HL-60 (cell line): ENCODE measurements around the gene HES6.

ENCODE experiments used
- DNase-seq, 2 experiments: peaks; one replicate each; pipeline ENCODE4 v3.0.0-alpha.2; 2010 to 2020; ENCODE audit warnings: low read depth in 1 of 2, low spot score in 1 of 2
- H3K27ac ChIP-seq: fragments of 250-450 bp; sonication (Bioruptor Pico); replicated peaks from 2 replicates; pipeline ENCODE4 v1.5.1; 2020; ENCODE audit warnings: mild to moderate bottlenecking, moderate library complexity
- H3K27me3 ChIP-seq: fragments of 250-450 bp; sonication (Bioruptor Pico); 2 replicates; pipeline ENCODE4 v1.5.1; 2021; ENCODE audit warnings: mild to moderate bottlenecking, moderate library complexity; ENCODE audit not compliant: insufficient read depth, poor library complexity, severe bottlenecking
- H3K4me3 ChIP-seq: replicated peaks from 2 replicates; pipeline ENCODE4 v1.5.1; 2011; ENCODE audit warnings: mild to moderate bottlenecking, control low read depth, low read length; ENCODE audit not compliant: insufficient read depth
- CTCF ChIP-seq: IDR thresholded peaks from one replicate; pipeline ENCODE4 v1.5.1; 2011; ENCODE audit warnings: low read length, control low read depth, inconsistent platforms; ENCODE audit not compliant: insufficient read depth
- GABPA ChIP-seq: IDR thresholded peaks from 2 replicates; pipeline ENCODE4 v1.6.1; 2012; ENCODE audit warnings: low read depth
- POLR2AphosphoS5 ChIP-seq: IDR thresholded peaks from 2 replicates; pipeline ENCODE4 v1.6.1; 2012; ENCODE audit warnings: low read depth
- REST ChIP-seq: IDR thresholded peaks from 2 replicates; pipeline ENCODE4 v1.6.1; 2012; ENCODE audit warnings: low read depth; ENCODE audit not compliant: insufficient replicate concordance
- SPI1 ChIP-seq: IDR thresholded peaks from 2 replicates; pipeline ENCODE4 v1.6.1; 2012; ENCODE audit warnings: low read depth, mild to moderate bottlenecking, borderline replicate concordance

HES6 gene

GRCh38 chr2:238203094-238203972, 36.5 kb downstream of the HES6 start, which contains the start of gene ILKAP:
Gene ILKAP (minus strand): TSS chr2:238203695. CDS start chr2:238203553, 142 bp downstream.
- TF ChIP-seq REST (no peak), POLR2AphosphoS5 (peak; percentile 33; the same call in 1 of the 2 replicates), SPI1 (no peak), GABPA (no peak), CTCF (no peak)
- Histone ChIP-seq H3K27ac (peak within 1 kb of the TSS; percentile 90), H3K4me3 (peak within 1 kb of the TSS; percentile 67), H3K27me3 (no peaks in the 10 kb centered on the region)
- DNase-seq, result peak; percentile 59 to 81

- peak overlapping the region; percentile 60 for H3K27ac ChIP-seq
- peak in 1 of 2 experiments; percentile 5 for DNase-seq
- peak overlapping the region; percentile 67 for H3K4me3 ChIP-seq
- no peak for TF ChIP-seq SPI1
- TF ChIP-seq POLR2AphosphoS5, result no peak
- TF ChIP-seq GABPA, result no peak
- no peak for TF ChIP-seq REST
- no peak for TF ChIP-seq CTCF
- H3K27me3 ChIP-seq, result no peaks in the 10 kb centered on the region
These were observed 37.3 kb downstream of the HES6 start for GRCh38 chr2:238202326-238203093.

GRCh38 chr2:238190445-238190844, 49.4 kb downstream of the HES6 start:
- TF ChIP-seq GABPA, result no peak
- no peak overlapping the region for H3K4me3 ChIP-seq
- H3K27ac ChIP-seq, result no peak overlapping the region
- H3K27me3 ChIP-seq, result no peaks in the 10 kb centered on the region
- DNase-seq, result no peak
